NCI-H128 (cell line): Measurements from ENCODE around the gene GTF3C4.
A peak's percentile ranks its signal among the peaks of the same experiment; 100 is the strongest.

ENCODE experiments used
- DNase-seq: peaks from one replicate; lab custom pipeline; 2025; ENCODE audit not compliant: unreplicated experiment; lab: John Stamatoyannopoulos, UW

GTF3C4 gene

GRCh38 chr9:132647806-132648205, 22.5 kb upstream of the GTF3C4 start:
- DNase-seq, result no peak

GRCh38 chr9:132648283-132648682, 22.0 kb upstream of the GTF3C4 start:
- no peak for DNase-seq

- no peak for DNase-seq
Observed at GRCh38 chr9:132648685-132649084, 21.6 kb upstream of the GTF3C4 start.

- DNase-seq, result no peak
Observed at GRCh38 chr9:132651259-132651658, 19.0 kb upstream of the GTF3C4 start.

GRCh38 chr9:132656299-132656698, 14.0 kb upstream of the GTF3C4 start:
- no peak for DNase-seq

GRCh38 chr9:132662152-132662945, 7.9 kb upstream of the GTF3C4 start:
- DNase-seq, result no peak

- no peak for DNase-seq
Observed at GRCh38 chr9:132663117-132663516, 7.1 kb upstream of the GTF3C4 start.

GRCh38 chr9:132663851-132664250, 6.4 kb upstream of the GTF3C4 start:
- DNase-seq, result no peak

GRCh38 chr9:132669319-132669697, 956 bp upstream of the GTF3C4 start:
- DNase-seq, result no peak

GRCh38 chr9:132669698-132670456, 387 bp upstream of the GTF3C4 start, which contains the start of gene DDX31:
Gene DDX31, minus strand, starts transcription at chr9:132669983. Its CDS starts 49 bp downstream, at chr9:132669934.
- peak; percentile 70 for DNase-seq

- DNase-seq, result no peak
Observed at GRCh38 chr9:132671620-132672412, 1.6 kb downstream of the GTF3C4 start.

- DNase-seq, result no peak
Observed at GRCh38 chr9:132672413-132672690, 2.1 kb downstream of the GTF3C4 start.

- no peak for DNase-seq
Observed at GRCh38 chr9:132673355-132673754, 3.1 kb downstream of the GTF3C4 start.

GRCh38 chr9:132674485-132674884, 4.2 kb downstream of the GTF3C4 start:
- DNase-seq, result no peak

- DNase-seq, result no peak
Observed at GRCh38 chr9:132677976-132678375, 7.7 kb downstream of the GTF3C4 start.

- DNase-seq, result no peak
Observed at GRCh38 chr9:132679946-132680625, 9.8 kb downstream of the GTF3C4 start.

- no peak for DNase-seq
Observed at GRCh38 chr9:132681561-132681960, 11.3 kb downstream of the GTF3C4 start.

GRCh38 chr9:132683873-132684272, 13.6 kb downstream of the GTF3C4 start:
- DNase-seq, result no peak

GRCh38 chr9:132690696-132691095, 20.4 kb downstream of the GTF3C4 start:
- DNase-seq, result no peak

GRCh38 chr9:132694144-132694543, 23.9 kb downstream of the GTF3C4 start:
- DNase-seq, result no peak

- DNase-seq, result no peak
Observed at GRCh38 chr9:132697230-132697629, 27.0 kb downstream of the GTF3C4 start.
